ENCODE measurements around the gene CERK.

- TF ChIP-seq CTCF (IDR thresholded peaks at IDR 0.05) (no peak), POLR2A (IDR thresholded peaks at IDR 0.05) (no peak)
Measured at GRCh38 chr22:46750530-46750800, 12.4 kb upstream of the CERK start.
